ENCODE measurements around the gene KRTAP9-1. TPM values are rescaled to one million over a fixed set of nuclear protein-coding genes. Genes with fewer than 3 reads are reported as not detected.

KRTAP9-1 gene
- total and polyA plus RNA-seq, 2 of the 13 experiments (the other 11 are each of a cell fraction or from before 2014, with no cell fraction given): not detected

GRCh38 chr17:41186872-41187271, 2.8 kb upstream of the KRTAP9-1 start:
- no peak for FAIRE-seq
- CTCF ChIA-PET (ENCODE audit: low intra/inter-chr PET ratio, low total read pairs): no interaction called here
- TF ChIP-seq MED13 (CRISPR knock-in tag; IDR thresholded peaks at IDR 0.05) (no peak), ZSCAN31 (CRISPR knock-in tag; IDR thresholded peaks at IDR 0.05; ENCODE audit: low read depth) (no peak), SATB2 (CRISPR knock-in tag; IDR thresholded peaks at IDR 0.05) (no peak), RXRA (CRISPR knock-in tag; IDR thresholded peaks at IDR 0.05) (no peak), MXD4 (CRISPR knock-in tag; IDR thresholded peaks at IDR 0.05) (no peak), ZBTB25 (CRISPR knock-in tag; IDR thresholded peaks at IDR 0.05) (no peak), SMAD3 (CRISPR knock-in tag; IDR thresholded peaks at IDR 0.05) (no peak), CREB1 (IDR thresholded peaks at IDR 0.05) (no peak), CREB1 (CRISPR knock-in tag; IDR thresholded peaks at IDR 0.05) (no peak), ZNF879 (CRISPR knock-in tag; IDR thresholded peaks at IDR 0.05) (no peak), MBNL3 (CRISPR knock-in tag; conservative IDR thresholded peaks at IDR 0.05) (no peak), ZNF569 (CRISPR knock-in tag; IDR thresholded peaks at IDR 0.05; ENCODE audit: borderline replicate concordance) (no peak), CSRNP1 (CRISPR knock-in tag; IDR thresholded peaks at IDR 0.05) (no peak), REPIN1 (CRISPR knock-in tag; IDR thresholded peaks at IDR 0.05; ENCODE audit: borderline replicate concordance, low read depth) (no peak), KDM3A (CRISPR knock-in tag; IDR thresholded peaks at IDR 0.05; ENCODE audit: low read depth) (no peak), KIAA2018 (CRISPR knock-in tag; IDR thresholded peaks at IDR 0.05; ENCODE audit: borderline replicate concordance) (no peak)

More at GRCh38 chr17:41186872-41187271, 2.8 kb upstream of the KRTAP9-1 start:
- DNase-seq (ENCODE audit: low spot score) (no peak), ATAC-seq (no peak)
- no peak overlapping the region for H3K4me2 ChIP-seq (ENCODE audit: low read depth, low read length)
- BruUV-seq (replicated peaks): no TSS peak
- H3K79me2 ChIP-seq (ENCODE audit: insufficient read depth, low read length): no peaks in the 10 kb centered on the region
- H4K20me1 ChIP-seq (ENCODE audit: insufficient read depth, low read length): no peaks in the 10 kb centered on the region
- WGBS (ENCODE audit: low lambda C conversion rate): 56% methylated on average over 2 of the region's 2 CpGs
- H3K27me3 ChIP-seq (ENCODE audit: control insufficient read depth in 1 of 2, insufficient read depth in 2 of 2, low read length in 2 of 2): 0 out of 5 replicates have a peak, but pooled peaks cover 0 to 7% of the 10 kb centered on the region in 2 experiments
- H3K9ac ChIP-seq (ENCODE audit: insufficient read depth, low read depth, low read length): no peak overlapping the region
- in situ Hi-C loops (cut with HindIII; ENCODE audit: extremely low pct_ligation_motif_present, low pct_unique_long_range_greater_than_20kb): no loop called here
- H3K9me3 ChIP-seq (ENCODE audit: low read length): no peaks in the 10 kb centered on the region
- H2AFZ ChIP-seq (ENCODE audit: low read length): no peak overlapping the region
- H3K4me3 ChIP-seq (replicated peaks in 1 of 3; ENCODE audit: insufficient read depth in 1 of 3, low read depth in 2 of 3, low read length in 3 of 3): no peak overlapping the region
- intact Hi-C loops (cut with micrococcal nuclease; ENCODE audit: unreplicated experiment): no loop called here
- H3K27ac ChIP-seq (ENCODE audit: extremely low read length, insufficient read depth, low read length): no peak overlapping the region
- no peaks in the 10 kb centered on the region for H3K36me3 ChIP-seq (replicated peaks in 1 of 2; ENCODE audit: control insufficient read depth in 1 of 2, insufficient read depth in 2 of 2, low read length in 2 of 2)
- no peaks in the 10 kb centered on the region for H3K4me1 ChIP-seq (ENCODE audit: insufficient read depth, low read length)
- POLR2A ChIA-PET: no interaction called here
